Measurements from ENCODE around the gene TMEM222.
A peak's percentile ranks its signal among the peaks of the same experiment; 100 is the strongest.

The TMEM222 gene

DNA sequence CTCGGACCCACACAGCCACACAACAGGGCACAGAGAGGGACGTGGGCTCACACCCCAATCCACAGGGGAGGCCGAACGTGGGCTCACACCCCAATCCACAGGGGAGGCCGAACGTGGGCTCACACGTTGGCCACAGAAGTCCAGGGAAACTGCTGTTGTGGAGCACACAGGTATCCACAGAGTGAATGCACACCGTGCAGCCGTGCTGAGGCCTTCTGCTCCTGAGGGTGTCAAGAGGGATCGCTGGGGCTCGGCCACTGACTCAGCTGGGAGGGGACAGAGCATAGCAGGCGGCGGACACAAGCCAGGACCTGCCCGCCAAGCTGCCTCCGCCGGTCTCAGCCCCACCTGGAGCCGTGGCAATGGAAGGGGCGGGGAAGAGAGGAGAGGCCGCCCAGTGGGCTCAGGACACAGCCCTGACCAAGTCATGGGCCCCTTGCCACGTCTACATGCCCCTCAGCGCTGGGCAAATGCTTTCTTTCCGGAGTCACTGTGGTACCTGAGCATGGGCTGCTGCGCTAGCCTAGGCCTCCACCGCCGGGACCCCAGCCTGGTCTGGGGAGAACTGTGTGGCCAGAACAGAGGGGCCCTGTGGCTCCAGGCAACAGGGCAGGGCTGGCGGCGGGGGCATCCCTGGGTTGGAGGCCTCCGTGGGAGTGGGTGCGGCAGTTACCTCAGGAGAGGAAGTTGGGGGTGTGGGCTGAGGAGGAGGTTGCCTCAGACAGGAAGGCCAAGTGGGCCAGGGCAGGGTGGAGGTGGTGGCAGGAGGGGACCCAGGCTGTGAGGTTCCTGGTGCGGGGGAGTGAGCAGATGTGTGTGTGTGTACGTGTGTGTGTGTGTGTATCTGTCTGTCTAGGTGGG, 21.0 kb downstream of the TMEM222 start:
- peak; percentile 57 for DNase-seq

DNA sequence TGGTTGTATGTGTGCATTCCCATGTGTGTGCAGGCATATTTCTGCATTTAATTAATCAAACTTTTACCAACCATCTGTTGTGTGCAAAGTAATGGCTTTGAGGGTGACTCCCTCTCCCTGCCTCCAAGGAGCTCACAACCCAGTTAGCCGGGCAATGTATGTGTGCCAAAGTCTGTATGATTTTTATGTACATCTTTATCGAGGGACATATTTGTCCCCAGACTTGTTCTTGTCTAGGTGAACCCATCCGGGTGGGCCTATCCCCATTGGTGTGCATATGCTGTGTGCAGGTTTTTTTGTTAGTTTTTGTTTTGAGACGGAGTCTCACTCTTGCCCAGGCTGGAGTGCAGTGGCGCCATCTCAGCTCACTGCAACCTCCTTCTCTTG, 21.7 kb downstream of the TMEM222 start:
- no peak for DNase-seq

DNA sequence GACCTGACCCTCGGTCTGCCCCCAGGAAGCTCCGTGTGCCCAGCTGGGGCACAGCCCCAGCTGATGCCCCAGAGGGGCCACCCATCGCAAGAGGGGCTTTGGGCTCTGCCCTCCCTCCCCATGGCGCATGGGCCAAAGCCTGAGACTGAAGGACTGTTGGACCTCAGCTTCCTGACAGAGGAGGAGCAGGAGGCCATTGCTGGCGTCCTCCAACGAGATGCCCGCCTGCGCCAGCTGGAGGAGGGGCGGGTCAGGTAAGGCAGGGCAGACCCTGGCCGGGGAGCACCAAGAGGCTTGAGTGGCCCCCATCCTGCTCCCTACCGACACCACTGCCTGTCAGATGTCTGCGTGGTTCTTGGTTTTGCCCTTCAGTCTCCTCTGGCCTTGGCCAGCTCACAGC, 23.3 kb downstream of the TMEM222 start:
- DNase-seq, result no peak

DNA sequence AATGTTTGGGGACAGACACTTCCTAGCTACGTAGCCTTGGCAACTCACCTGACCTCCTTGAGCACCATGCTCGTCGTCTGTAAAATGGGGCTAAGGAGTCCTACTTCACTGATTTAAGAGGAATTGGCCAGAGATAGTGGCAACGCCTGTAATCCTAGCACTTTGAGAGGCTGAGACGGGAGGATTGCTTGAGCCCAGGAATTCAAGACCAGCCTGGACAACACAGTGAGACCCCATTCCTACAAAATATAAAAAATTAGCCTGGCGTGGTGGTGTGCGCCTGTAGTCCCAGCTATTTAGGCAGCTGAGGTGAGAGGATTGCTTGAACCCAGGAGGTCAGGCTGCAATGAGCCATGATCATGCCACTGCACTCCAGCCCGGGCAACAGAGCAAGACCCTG, 24.4 kb downstream of the TMEM222 start:
- DNase-seq, result no peak

GRCh38 chr1:27346991-27347624, 25.1 kb downstream of the TMEM222 start:
- DNase-seq, result no peak

DNA sequence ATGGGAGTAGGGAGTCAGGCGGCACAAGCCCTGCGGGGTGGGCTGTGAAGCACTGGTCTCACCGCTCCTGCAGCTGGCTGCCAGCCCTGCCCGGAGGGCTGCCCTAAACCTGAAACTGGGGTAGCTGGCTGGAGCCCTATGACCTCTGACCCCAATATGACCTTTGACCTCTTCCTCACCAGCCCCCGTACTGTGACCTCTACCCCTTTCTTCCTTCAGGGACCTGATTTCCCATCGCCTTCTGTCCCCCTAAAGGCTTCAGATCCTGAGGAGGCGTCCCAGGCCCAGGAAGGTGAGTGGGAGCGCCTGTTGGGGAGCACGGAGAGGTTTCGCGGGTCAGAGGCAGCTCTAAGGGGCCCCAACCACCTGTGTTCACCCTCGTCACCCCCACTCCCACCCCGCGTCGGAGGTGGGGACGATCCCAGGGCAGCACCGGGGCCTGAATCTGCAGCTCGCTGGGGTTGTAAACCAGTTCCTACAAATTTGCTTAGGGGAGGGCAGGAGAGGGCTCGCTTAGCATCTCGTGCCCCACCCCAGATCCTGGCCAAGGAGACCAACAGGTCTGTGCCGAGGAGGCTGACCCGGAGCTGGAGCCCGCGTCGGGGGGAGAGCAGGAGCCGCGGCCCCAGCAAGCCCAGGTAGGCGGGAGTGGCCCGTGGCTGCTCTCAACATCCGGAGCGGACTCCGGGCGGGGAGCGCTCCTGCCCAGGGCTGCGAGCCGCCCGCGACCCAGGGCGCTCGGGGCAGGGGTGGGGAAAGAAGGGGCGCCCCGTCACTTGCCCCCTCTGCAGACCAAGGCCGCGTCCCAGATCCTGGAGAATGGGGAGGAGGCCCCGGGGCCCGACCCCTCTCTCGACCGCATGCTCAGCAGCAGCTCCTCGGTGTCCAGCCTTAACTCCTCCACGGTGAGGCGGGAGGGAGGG, 27.2 kb downstream of the TMEM222 start:
- DNase-seq, result no peak

DNA sequence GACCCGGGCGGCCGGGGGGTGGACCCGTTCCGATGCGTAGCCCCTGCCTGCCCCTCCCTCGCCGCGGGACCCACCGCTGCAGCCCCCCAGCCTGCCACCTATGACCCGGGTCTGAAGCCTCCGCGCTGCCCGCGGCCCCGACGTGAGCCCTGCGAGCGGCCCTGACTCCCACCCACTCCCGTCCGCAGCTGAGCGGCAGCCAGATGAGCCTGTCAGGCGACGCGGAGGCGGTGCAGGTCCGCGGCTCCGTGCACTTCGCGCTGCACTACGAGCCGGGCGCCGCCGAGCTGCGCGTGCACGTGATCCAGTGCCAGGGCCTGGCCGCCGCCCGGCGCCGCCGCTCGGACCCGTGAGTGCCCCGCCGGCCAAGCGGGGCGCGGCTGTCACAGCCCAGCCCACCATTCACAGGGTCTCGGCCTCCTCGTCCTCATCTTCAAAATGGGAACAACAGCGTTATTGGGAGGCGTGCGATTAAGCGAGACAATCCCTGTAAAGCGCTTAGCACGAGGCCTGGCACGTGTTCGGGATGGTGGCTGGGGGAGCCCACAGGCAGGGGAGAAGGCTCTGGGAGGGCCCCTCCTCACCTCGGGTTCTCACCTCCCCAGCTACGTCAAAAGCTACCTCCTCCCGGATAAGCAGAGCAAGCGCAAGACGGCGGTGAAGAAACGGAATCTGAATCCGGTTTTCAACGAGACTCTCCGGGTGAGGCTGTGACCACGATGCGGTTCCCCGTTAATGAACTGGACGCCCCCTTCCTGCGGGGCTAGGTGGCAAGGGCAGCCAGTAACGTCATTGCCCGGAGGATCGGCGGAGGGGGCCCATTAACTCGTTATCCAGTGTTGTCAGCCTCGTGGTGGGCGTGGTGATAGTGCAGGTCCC, 28.1 kb downstream of the TMEM222 start:
- no peak for DNase-seq

DNA sequence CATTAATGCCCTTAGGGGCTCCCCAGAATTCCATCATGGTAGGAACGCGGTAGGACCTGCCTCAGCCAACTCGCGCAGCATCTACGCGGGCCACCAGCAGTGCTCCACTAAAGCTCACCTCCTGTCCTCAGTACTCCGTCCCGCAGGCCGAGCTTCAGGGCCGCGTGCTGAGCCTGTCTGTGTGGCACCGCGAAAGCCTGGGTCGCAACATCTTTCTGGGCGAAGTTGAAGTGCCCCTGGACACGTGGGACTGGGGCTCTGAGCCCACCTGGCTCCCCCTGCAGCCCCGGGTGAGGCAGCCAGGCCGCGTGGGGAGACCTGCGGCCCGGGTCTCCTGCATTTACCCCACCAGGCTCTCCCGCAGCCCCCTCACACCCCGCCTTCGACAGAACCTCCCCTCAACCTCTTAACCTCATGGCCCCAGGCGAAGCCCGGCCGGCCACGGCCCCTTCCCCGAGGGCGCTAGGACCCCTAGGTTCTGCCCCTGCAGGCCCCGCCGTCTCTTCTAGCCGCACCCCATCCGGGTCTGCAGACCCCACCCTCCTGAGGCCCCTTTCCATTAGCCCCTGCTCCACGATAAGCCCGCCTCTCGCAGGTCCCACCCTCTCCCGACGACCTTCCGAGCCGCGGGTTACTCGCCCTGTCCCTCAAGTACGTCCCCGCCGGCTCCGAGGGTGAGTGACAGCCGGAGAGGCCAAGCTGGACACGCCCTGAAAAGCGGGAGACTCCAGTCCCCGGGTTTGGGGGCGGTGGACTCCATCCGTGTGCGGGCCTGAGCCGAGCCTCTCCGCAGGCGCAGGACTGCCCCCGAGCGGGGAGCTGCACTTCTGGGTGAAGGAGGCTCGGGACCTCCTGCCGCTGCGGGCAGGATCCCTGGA, 28.9 kb downstream of the TMEM222 start:
- DNase-seq, result no peak

GRCh38 chr1:27351541-27352107, 29.7 kb downstream of the TMEM222 start:
- no peak for DNase-seq

- no peak for DNase-seq
Observed at GRCh38 chr1:27353166-27353565, 31.2 kb downstream of the TMEM222 start.

DNA sequence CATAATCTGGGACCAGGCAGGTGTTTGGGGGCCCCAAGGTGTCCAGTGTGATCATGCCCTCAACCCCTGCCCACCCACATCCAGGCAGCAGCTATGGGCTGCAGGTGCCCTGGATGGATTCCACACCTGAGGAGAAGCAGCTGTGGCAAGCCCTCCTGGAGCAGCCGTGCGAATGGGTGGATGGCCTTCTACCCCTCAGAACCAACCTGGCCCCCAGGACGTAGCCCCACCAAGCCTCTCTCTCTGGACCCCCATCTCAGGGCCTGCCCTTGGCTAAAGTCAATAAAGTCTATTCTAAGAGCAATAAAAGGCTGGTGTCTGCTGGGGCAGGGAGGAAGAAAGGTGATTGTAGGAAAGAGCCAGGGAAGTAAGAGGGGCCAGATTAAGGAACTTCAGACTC, 31.7 kb downstream of the TMEM222 start:
- DNase-seq, result no peak

- no peak for DNase-seq
Observed at GRCh38 chr1:27355683-27356082, 33.7 kb downstream of the TMEM222 start.

DNA sequence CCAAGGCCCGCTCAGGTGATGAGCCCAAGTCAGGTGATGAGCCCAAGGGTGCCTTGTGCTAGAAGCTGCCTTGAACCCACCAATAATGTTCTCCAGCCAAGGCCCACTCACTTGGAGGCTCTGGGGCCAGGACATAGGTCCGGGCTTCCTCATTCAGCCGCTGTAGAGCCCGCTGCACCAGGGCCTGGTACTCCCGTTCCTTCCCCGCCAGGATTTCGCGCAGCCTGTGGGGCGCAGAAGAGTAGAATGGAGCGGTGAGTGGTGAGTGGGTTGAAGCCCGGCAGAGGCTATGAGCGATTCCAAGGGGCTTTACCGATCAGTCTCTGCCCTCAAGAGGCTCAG, 34.3 kb downstream of the TMEM222 start:
- no peak for DNase-seq

DNA sequence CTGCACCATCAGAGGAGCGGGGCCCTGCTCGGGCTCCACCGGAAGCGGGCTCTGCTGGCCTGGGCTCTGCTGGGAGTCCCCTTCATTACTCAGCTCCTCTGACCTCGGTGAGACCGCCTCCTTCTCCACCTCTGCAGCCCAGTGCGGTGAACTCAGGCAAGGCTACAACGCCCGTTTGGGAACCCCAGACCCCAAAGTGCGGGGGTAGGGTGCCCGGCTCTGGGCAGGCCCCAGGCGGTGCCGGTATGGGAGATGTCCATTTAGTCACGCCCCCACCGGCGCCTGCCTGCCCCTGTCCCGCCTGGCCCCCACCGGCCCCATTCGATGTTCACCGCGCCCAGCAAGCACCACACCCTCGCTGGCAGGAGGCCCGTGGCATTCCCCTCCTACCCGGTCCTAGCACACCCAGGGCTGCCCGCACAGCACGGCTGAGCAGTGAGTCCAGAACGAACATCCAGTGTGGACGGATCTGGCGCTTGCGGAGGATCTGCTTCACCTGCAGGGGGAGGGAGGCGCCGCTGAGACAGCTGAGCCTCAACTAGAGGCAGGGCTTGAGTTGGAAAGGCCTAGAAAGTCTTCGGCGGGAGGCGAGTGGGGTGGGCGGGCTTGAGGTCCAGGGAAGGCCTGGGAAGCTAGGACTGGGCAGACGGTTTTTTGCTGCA, 34.8 kb downstream of the TMEM222 start:
- peak; percentile 43 for DNase-seq

DNA sequence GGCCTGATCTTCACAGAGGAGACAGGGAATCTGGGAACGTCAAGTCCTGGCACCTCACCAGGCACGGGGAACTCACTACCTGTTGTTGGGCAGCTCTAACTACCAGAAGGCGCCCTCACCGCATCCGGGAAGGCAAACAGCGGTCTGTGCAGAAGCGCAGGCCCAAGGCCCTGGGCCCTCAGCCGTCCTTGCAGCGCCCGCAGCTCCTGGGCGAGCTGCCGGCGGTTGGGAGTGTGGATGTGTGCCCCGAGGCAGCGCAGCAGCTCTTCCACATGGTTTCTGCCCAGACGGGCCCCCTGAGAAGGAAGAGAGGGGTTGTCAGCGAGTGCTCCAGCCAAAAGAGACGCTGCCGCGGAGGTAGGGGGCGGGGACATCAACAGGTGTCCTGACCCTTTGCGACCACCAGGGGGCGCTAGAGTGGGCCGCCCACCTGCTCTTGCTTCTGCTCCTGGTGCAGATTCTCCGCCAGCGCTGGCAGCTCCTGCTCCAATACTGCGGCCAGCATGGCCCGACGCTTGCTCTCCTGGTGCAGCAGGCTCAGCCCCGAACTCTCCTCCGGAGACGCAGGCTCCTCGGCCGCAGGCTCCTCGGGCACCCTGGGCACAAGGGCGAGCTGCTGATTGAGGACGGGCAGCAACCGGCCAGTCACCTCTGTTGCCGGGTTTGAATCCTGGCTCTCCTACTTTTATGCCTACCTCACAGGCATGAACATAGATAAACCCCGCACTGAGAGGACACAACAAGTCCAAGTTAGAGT, 35.5 kb downstream of the TMEM222 start:
- peak; percentile 76 for DNase-seq

- no peak for DNase-seq
Observed at GRCh38 chr1:27358038-27358927, 36.3 kb downstream of the TMEM222 start.

GRCh38 chr1:27358928-27359313, 37.0 kb downstream of the TMEM222 start:
- no peak for DNase-seq

GRCh38 chr1:27359822-27360158, 37.8 kb downstream of the TMEM222 start:
- no peak for DNase-seq
